Effector memory CD4-positive, alpha-beta T cell (primary cell): Measurements from ENCODE around the gene LRRFIP2.

Experiments
- DNase-seq, 3 donors: peaks; one replicate each; pipeline ENCODE4 v3.0.0-alpha.2; 2020
- H3K27ac ChIP-seq: 2 replicates; pipeline ENCODE4 v1.7.0; 2013; ENCODE audit warnings: mild to moderate bottlenecking, low read length, moderate library complexity; ENCODE audit not compliant: insufficient read depth, poor library complexity, severe bottlenecking
- H3K27me3 ChIP-seq: replicated peaks from 2 replicates; pipeline ENCODE4 v1.7.0; 2013; ENCODE audit warnings: mild to moderate bottlenecking, low read length; ENCODE audit not compliant: insufficient read depth, control insufficient read depth, poor library complexity, severe bottlenecking
- H3K36me3 ChIP-seq: 2 replicates; pipeline ENCODE4 v1.7.0; 2013; ENCODE audit warnings: mild to moderate bottlenecking, low read length, moderate library complexity; ENCODE audit not compliant: control insufficient read depth, insufficient read depth
- H3K4me1 ChIP-seq: 2 replicates; pipeline ENCODE4 v1.7.0; 2013; ENCODE audit warnings: low read length, mild to moderate bottlenecking; ENCODE audit not compliant: control insufficient read depth, insufficient read depth, poor library complexity, severe bottlenecking
- H3K4me3 ChIP-seq: 2 replicates; pipeline ENCODE4 v1.7.0; 2013; ENCODE audit warnings: low read length, low read depth, mild to moderate bottlenecking; ENCODE audit not compliant: insufficient read depth, poor library complexity, severe bottlenecking
- H3K9me3 ChIP-seq: 2 replicates; pipeline ENCODE4 v1.7.0; 2013; ENCODE audit warnings: mild to moderate bottlenecking, low read length, moderate library complexity; ENCODE audit not compliant: control insufficient read depth

Gene LRRFIP2

DNA sequence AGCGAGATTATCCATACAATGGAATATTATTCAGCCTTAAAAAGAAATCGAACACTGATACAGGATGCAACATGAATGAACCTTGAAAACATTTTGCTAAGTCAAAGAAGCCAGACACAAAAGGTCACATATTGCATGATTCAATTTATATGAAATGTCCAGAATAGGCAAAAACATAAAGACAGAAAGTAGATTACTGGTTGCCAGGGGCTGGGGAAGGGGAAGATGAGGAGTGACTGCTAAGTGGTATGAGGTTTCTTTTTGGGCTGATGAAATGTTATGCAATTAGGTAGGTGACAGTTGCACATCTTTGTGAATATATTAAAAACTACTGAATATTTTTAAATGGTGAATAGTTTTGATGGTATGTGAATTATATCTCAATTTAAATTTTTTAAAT lies 38.3 kb downstream of the LRRFIP2 start:
- H3K36me3 ChIP-seq: no peaks in the 10 kb centered on the region
- H3K4me3 ChIP-seq: no peak overlapping the region
- H3K27ac ChIP-seq: no peak overlapping the region
- H3K4me1 ChIP-seq: no peaks in the 10 kb centered on the region
- no peaks in the 10 kb centered on the region for H3K27me3 ChIP-seq
- H3K9me3 ChIP-seq: no peaks in the 10 kb centered on the region
- DNase-seq: no peak

DNA sequence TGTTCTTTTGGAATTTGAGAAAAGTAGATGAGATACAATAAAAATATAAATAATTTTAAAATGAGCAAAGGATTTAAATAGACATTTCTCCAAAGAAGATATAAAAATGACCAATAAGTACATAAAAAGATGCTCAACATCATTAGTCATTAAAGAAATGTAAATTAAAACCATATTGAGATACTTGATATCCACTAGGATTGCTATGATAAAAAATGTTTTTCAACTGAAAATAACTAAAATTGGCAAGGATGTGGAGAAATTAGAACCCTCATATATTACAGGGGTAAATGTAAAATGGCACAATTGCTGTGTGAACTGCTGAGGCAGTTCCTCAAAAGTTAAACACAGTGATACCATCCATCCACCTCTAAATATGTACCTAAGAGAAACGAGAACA lies 38.8 kb downstream of the LRRFIP2 start:
- no peak overlapping the region for H3K4me3 ChIP-seq
- H3K9me3 ChIP-seq: no peaks in the 10 kb centered on the region
- no peaks in the 10 kb centered on the region for H3K27me3 ChIP-seq
- no peak overlapping the region for H3K27ac ChIP-seq
- H3K36me3 ChIP-seq: no peaks in the 10 kb centered on the region
- DNase-seq: no peak
- no peaks in the 10 kb centered on the region for H3K4me1 ChIP-seq

GRCh38 chr3:37132334-37132733 lies 42.0 kb downstream of the LRRFIP2 start:
- Histone ChIP-seq H3K27me3 (no peaks in the 10 kb centered on the region), H3K4me1 (no peaks in the 10 kb centered on the region), H3K9me3 (no peaks in the 10 kb centered on the region), H3K27ac (no peak overlapping the region), H3K36me3 (no peaks in the 10 kb centered on the region), H3K4me3 (no peak overlapping the region)
- no peak for DNase-seq

- no peaks in the 10 kb centered on the region for H3K4me1 ChIP-seq
- no peak overlapping the region for H3K4me3 ChIP-seq
- no peak overlapping the region for H3K27ac ChIP-seq
Measured at GRCh38 chr3:37131860-37132144, 42.6 kb downstream of the LRRFIP2 start.

GRCh38 chr3:37130984-37131859 lies 43.2 kb downstream of the LRRFIP2 start:
- DNase-seq: no peak
- H3K27ac ChIP-seq: no peak overlapping the region

More at GRCh38 chr3:37131860-37132144, 42.6 kb downstream of the LRRFIP2 start:
- Histone ChIP-seq H3K27me3 (no peaks in the 10 kb centered on the region), H3K9me3 (no peaks in the 10 kb centered on the region), H3K36me3 (no peaks in the 10 kb centered on the region)
- no peak for DNase-seq

GRCh38 chr3:37130448-37130847 lies 43.9 kb downstream of the LRRFIP2 start:
- H3K4me3 ChIP-seq: no peak overlapping the region
- H3K36me3 ChIP-seq: no peaks in the 10 kb centered on the region
- no peaks in the 10 kb centered on the region for H3K27me3 ChIP-seq
- H3K27ac ChIP-seq: no peak overlapping the region
- no peaks in the 10 kb centered on the region for H3K9me3 ChIP-seq
- H3K4me1 ChIP-seq: no peaks in the 10 kb centered on the region
- DNase-seq: no peak

More at GRCh38 chr3:37130984-37131859, 43.2 kb downstream of the LRRFIP2 start:
- H3K4me3 ChIP-seq: no peak overlapping the region
- no peaks in the 10 kb centered on the region for H3K9me3 ChIP-seq
- H3K36me3 ChIP-seq: no peaks in the 10 kb centered on the region
- no peaks in the 10 kb centered on the region for H3K27me3 ChIP-seq
- no peaks in the 10 kb centered on the region for H3K4me1 ChIP-seq

GRCh38 chr3:37129871-37130270 lies 44.5 kb downstream of the LRRFIP2 start:
- no peak overlapping the region for H3K4me3 ChIP-seq
- no peaks in the 10 kb centered on the region for H3K36me3 ChIP-seq
- H3K4me1 ChIP-seq: no peaks in the 10 kb centered on the region
- no peaks in the 10 kb centered on the region for H3K9me3 ChIP-seq
- H3K27ac ChIP-seq: no peak overlapping the region
- no peak for DNase-seq
- no peaks in the 10 kb centered on the region for H3K27me3 ChIP-seq

DNA sequence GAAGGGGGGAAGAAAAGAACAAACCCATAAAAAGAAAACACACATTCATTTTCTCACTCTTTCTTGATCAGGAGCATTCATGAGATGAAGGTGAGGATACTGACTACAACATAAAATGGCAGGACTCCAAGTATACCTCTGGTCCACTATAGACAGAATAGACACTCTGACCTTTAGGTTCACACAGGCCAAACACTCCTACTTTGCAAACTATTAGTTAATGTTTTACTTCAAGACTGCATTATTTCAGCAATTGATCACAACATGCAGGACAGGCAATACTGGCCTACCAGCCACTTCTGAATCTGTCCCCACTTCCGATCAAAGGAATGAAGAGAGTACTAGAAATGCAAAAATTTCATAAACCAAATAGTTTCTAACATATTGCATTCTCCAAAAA lies 47.0 kb downstream of the LRRFIP2 start:
- no peaks in the 10 kb centered on the region for H3K27me3 ChIP-seq
- H3K27ac ChIP-seq: no peak overlapping the region

DNA sequence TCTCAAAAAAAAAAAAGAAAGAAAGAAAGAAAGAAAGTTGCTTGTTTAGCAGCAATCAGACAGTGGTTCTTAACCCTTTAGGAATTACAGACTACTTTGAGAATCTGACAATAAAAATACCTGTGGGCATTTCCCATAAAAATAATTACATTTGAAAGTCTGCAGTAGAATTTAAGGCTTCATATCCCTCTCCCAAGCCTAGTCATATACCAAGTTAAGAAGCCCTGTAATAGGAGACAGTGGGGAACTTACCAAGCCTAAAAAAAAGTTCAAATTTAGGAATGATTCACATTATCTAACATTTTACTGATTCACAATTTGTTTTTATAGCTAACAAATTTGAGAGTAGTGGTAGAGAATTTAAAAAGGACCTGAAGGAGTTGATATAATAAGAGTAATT lies 47.5 kb downstream of the LRRFIP2 start:
- H3K4me1 ChIP-seq: no peaks in the 10 kb centered on the region
- no peaks in the 10 kb centered on the region for H3K27me3 ChIP-seq
- DNase-seq: no peak
- no peak overlapping the region for H3K27ac ChIP-seq
- H3K36me3 ChIP-seq: no peaks in the 10 kb centered on the region
- no peaks in the 10 kb centered on the region for H3K9me3 ChIP-seq
- H3K4me3 ChIP-seq: no peak overlapping the region

More for the DNA sequence above, 47.0 kb downstream of the LRRFIP2 start:
- no peak overlapping the region for H3K4me3 ChIP-seq
- no peaks in the 10 kb centered on the region for H3K36me3 ChIP-seq
- no peaks in the 10 kb centered on the region for H3K4me1 ChIP-seq
- DNase-seq: no peak
- H3K9me3 ChIP-seq: no peaks in the 10 kb centered on the region

DNA sequence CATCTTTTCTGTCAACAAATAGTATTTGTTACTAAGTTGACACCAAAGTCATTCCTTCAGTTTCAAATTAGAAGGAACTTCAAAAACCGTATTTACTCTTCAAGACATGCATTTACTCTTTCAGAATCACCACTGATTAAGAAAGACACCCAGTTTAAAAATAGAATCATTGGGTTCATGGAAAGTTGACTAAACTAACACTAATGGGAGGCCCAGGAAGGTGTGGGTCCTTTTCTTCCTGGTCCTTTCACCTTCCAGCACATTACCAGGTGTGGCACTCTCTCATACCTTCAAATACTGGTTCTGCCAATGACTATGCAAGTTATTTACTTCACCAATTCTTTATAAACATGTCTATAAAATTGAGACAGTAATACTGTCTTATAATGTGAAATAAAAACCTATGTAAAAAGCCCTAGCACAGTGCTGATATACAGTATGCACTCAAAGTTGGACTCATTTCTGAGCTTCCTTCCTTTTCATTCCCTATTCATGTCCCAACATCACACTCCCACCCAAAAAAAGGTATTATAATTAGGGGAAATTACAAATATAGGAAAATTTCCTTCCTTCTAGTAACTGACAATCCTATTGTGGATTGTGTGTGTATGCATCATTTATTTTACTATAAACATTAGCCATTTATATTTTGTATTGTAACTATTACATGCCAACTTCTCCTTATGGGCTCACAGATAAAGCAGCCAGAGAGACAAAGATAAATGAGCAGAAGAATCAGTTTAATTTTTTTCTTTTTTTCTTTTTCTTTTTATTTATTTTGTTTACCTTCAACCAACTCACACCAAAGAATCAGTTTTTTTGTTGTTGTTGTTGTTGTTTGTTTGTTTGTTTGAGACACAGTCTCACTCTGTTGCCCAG lies 48.9 kb downstream of the LRRFIP2 start:
- H3K36me3 ChIP-seq: no peaks in the 10 kb centered on the region
- H3K27ac ChIP-seq: no peak overlapping the region
- H3K9me3 ChIP-seq: no peaks in the 10 kb centered on the region
- H3K4me3 ChIP-seq: no peak overlapping the region
- H3K27me3 ChIP-seq: no peaks in the 10 kb centered on the region
- no peak for DNase-seq
- H3K4me1 ChIP-seq: no peaks in the 10 kb centered on the region
